K562 (cell line): ENCODE data around the gene GMEB2. TPM values are rescaled to one million over a fixed set of nuclear protein-coding genes. Genes with fewer than 3 reads are reported as not detected.
A peak's percentile ranks its signal among the peaks of the same experiment; 100 is the strongest.

Experiments
- BCOR ChIP-seq: fragments of 450-650 bp; IDR thresholded peaks from 2 replicates; pipeline ENCODE4 v1.6.1; 2016
- BRCA1 ChIP-seq, 2 experiments: fragments of 450-650 bp in 1 of 2; sonication (generic) in 1 of 2; formaldehyde crosslinking in 1 of 2; IDR thresholded peaks; 2 replicates each; pipeline versions ENCODE4 v1.5.0 to v1.6.1; 2017 to 2020; ENCODE audit warnings: mild to moderate bottlenecking in 1 of 2, missing genetic modification reagents in 1 of 2
- CBFB ChIP-seq: sonication (generic); formaldehyde crosslinking; IDR thresholded peaks from 2 replicates; pipeline ENCODE4 v1.4.0; 2020; ENCODE audit warnings: mild to moderate bottlenecking, missing genetic modification reagents
- CCNT2 ChIP-seq: IDR thresholded peaks from 2 replicates; pipeline ENCODE4 v1.6.1; 2011; ENCODE audit warnings: borderline replicate concordance, low read depth, mild to moderate bottlenecking, moderate library complexity, mixed read lengths, low read length; ENCODE audit not compliant: insufficient read length; ENCODE audit errors: extremely low read depth
- COPS2 ChIP-seq: fragments of 450-650 bp; conservative IDR thresholded peaks from 2 replicates; pipeline ENCODE4 v1.6.1; 2016; ENCODE audit warnings: mild to moderate bottlenecking, moderate library complexity
- HIVEP1 ChIP-seq: fragments of 250-450 bp; sonication (Bioruptor Pico); IDR thresholded peaks from 2 replicates; pipeline ENCODE4 v1.4.0; 2020; ENCODE audit warnings: mild to moderate bottlenecking
- KDM4B ChIP-seq, 2 experiments: fragments of 450-650 bp in 1 of 2; sonication (generic) in 1 of 2; IDR thresholded peaks; 2 replicates each; pipeline ENCODE4 v1.6.1; 2016 to 2017; ENCODE audit warnings: borderline replicate concordance in 2 of 2, antibody characterized with exemption in 1 of 2, low read depth in 1 of 2, mild to moderate bottlenecking in 1 of 2
- PCBP1 ChIP-seq: fragments of 200-400 bp; formaldehyde crosslinking; IDR thresholded peaks from 2 replicates; pipeline ENCODE4 v1.6.1; 2018; ENCODE audit warnings: mild to moderate bottlenecking, low read depth, low read length; ENCODE audit not compliant: poor library complexity, severe bottlenecking
- STAT5B ChIP-seq: fragments of 250-450 bp; sonication (Bioruptor Pico); IDR thresholded peaks from 2 replicates; pipeline ENCODE4 v1.8.0; 2021; ENCODE audit warnings: mild to moderate bottlenecking, inconsistent platforms
- TCF7L2 ChIP-seq: fragments of 150-350 bp; IDR thresholded peaks from 2 replicates; pipeline ENCODE4 v1.6.1; 2016; ENCODE audit warnings: low read depth, mild to moderate bottlenecking, low read length, moderate library complexity
- U2AF2 ChIP-seq: fragments of 200-400 bp; formaldehyde crosslinking; optimal IDR thresholded peaks from 2 replicates; pipeline ENCODE3; 2017; ENCODE audit warnings: low read depth, mild to moderate bottlenecking, low read length
- ZNF143 ChIP-seq: sonication (generic); formaldehyde crosslinking; IDR thresholded peaks from 2 replicates; pipeline ENCODE4 v1.9.0; 2022; ENCODE audit warnings: mild to moderate bottlenecking, missing genetic modification reagents
- ZNF586 ChIP-seq: fragments of 450-650 bp; formaldehyde crosslinking; conservative IDR thresholded peaks from 2 replicates; pipeline ENCODE4 v1.4.0; 2020; ENCODE audit warnings: mild to moderate bottlenecking, moderate library complexity
- ZZZ3 ChIP-seq: fragments of 450-650 bp; IDR thresholded peaks from 2 replicates; pipeline ENCODE4 v1.6.1; 2016; ENCODE audit warnings: antibody characterized with exemption, mild to moderate bottlenecking, moderate library complexity
- polyA plus RNA-seq, 8 experiments: library from polyadenylated mRNA; depleted of rRNA in 4 of 8; stranded (reverse) in 5 of 8; unstranded in 3 of 8; fragments of >200 nt; fragmentation: Nextera tagmentation in 2 of 8; fragmentation: Illumina TruSeq in 1 of 8; extraction: Ambion mirVana in 2 of 8; extraction: Trizol in 1 of 8; gene quantifications; 2 replicates each; pipeline versions ENCODE4 v1.2.1 to v1.2.3, GENCODE V29; 2011 to 2014; ENCODE audit warnings: inconsistent platforms in 1 of 8, missing spikeins in 1 of 8
- total RNA-seq, 7 experiments: library from RNA; depleted of rRNA in 6 of 7; stranded (reverse); fragments of >200 nt in 6 of 7; fragmentation: Illumina TruSeq in 2 of 7; extraction: Trizol in 2 of 7; gene quantifications; 2 replicates each; pipeline versions ENCODE4 v1.2.1 to v1.2.3, GENCODE V29; 2011 to 2021; ENCODE audit warnings: low replicate concordance in 1 of 7
- TF ChIP-seq, protein P1 (sequence below): sonication (generic); formaldehyde crosslinking; IDR thresholded peaks from 2 replicates; pipeline ENCODE4 v1.8.1; 2023; ENCODE audit warnings: mild to moderate bottlenecking, missing genetic modification reagents
- TF ChIP-seq, protein P2 (sequence below), 3 experiments: fragments of 200-800 bp in 1 of 3; fragments of 250-450 bp in 1 of 3; fragments of 450-650 bp in 1 of 3; sonication (Bioruptor Pico) in 1 of 3; sonication (Bioruptor generic) in 1 of 3; formaldehyde crosslinking in 1 of 3; IDR thresholded peaks; 2 replicates each; pipeline versions ENCODE4 v1.6.1 to v1.8.0; 2016 to 2022; ENCODE audit warnings: mild to moderate bottlenecking in 2 of 3, missing genetic modification characterization in 2 of 3, missing compliant biosample characterization in 1 of 3, moderate library complexity in 1 of 3
- TF ChIP-seq, protein P3 (sequence below): sonication (generic); formaldehyde crosslinking; IDR thresholded peaks from 2 replicates; pipeline ENCODE4 v1.8.0; 2022; ENCODE audit warnings: mild to moderate bottlenecking, missing genetic modification reagents, borderline replicate concordance
- TF ChIP-seq, protein P4 (sequence below): fragments of 250-450 bp; sonication (Bioruptor Pico); IDR thresholded peaks from 2 replicates; pipeline ENCODE4 v1.5.0; 2021

Gene GMEB2
- total and polyA plus RNA-seq, 9 of the 15 experiments (the other 6 are each of a cell fraction or from before 2014, with no cell fraction given), result 0.03 to 13.9 (median 6.3) TPM

DNA sequence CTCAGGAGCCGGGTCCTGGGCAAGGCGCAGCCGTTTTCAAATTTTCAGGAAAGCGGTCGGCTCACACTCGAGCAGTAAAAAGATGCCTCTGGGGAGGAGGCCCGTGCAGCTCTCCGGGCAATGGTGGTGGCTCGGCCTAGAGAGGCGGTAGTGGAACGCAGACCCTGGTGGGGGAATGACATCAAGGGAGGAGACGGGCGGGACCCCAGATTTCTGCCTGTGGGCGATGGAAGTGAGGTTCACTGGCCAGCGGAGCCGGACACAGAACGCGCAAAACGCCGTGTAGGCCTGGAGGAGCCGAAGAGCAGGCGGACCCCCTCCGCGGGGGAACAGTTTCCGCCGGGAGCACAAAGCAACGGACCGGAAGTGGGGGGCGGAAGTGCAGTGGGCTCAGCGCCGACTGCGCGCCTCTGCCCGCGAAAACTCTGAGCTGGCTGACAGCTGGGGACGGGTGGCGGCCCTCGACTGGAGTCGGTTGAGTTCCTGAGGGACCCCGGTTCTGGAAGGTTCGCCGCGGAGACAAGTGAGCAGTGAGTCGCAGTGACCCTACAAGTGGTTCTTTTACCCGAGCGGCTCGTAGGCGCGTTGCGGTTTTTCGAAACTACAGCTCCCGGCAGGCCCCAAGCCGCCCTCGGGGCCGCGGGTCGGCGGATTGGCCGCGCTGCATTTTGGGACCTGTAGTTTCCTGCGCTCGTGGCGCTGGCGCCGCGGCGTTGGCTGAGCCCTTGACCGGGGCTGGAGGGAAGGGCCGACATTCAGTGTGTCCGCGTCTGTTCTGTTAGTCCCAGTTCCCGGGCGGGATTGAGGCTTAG is 31.2 kb upstream of the GMEB2 start, which contains the start of gene RTEL1 (continued):
- TF ChIP-seq ZZZ3, result no peak; the same call in 1 of the 2 replicates
- TF ChIP-seq CBFB (CRISPR knock-in tag), result peak; percentile 80; the same call in 1 of the 2 replicates
- peak in 1 of 2 experiments; percentile 98; a peak in 2 of 4 replicates for TF ChIP-seq KDM4B (IDR thresholded peaks at IDR 0.05; ENCODE audit: borderline replicate concordance in 2 of 2, low read depth in 1 of 2)
- TF ChIP-seq BRCA1 (IDR thresholded peaks at IDR 0.05), result no peak
- no peak for TF ChIP-seq BRCA1 (CRISPR knock-in tag; IDR thresholded peaks at IDR 0.05)
- TF ChIP-seq STAT5B (CRISPR knock-in tag), result no peak
- TF ChIP-seq TCF7L2, result 0 out of 2 replicates have a peak, but pooled peaks have one; percentile 5
- TF ChIP-seq, protein P1, sequence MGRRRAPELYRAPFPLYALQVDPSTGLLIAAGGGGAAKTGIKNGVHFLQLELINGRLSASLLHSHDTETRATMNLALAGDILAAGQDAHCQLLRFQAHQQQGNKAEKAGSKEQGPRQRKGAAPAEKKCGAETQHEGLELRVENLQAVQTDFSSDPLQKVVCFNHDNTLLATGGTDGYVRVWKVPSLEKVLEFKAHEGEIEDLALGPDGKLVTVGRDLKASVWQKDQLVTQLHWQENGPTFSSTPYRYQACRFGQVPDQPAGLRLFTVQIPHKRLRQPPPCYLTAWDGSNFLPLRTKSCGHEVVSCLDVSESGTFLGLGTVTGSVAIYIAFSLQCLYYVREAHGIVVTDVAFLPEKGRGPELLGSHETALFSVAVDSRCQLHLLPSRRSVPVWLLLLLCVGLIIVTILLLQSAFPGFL (CRISPR knock-in tag), result no peak
- TF ChIP-seq, protein P2, sequence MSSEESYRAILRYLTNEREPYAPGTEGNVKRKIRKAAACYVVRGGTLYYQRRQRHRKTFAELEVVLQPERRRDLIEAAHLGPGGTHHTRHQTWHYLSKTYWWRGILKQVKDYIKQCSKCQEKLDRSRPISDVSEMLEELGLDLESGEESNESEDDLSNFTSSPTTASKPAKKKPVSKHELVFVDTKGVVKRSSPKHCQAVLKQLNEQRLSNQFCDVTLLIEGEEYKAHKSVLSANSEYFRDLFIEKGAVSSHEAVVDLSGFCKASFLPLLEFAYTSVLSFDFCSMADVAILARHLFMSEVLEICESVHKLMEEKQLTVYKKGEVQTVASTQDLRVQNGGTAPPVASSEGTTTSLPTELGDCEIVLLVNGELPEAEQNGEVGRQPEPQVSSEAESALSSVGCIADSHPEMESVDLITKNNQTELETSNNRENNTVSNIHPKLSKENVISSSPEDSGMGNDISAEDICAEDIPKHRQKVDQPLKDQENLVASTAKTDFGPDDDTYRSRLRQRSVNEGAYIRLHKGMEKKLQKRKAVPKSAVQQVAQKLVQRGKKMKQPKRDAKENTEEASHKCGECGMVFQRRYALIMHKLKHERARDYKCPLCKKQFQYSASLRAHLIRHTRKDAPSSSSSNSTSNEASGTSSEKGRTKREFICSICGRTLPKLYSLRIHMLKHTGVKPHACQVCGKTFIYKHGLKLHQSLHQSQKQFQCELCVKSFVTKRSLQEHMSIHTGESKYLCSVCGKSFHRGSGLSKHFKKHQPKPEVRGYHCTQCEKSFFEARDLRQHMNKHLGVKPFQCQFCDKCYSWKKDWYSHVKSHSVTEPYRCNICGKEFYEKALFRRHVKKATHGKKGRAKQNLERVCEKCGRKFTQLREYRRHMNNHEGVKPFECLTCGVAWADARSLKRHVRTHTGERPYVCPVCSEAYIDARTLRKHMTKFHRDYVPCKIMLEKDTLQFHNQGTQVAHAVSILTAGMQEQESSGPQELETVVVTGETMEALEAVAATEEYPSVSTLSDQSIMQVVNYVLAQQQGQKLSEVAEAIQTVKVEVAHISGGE (CRISPR knock-in tag; IDR thresholded peaks at IDR 0.05), result peak; percentile 99 to 100 (median 99)
- TF ChIP-seq, protein P3, sequence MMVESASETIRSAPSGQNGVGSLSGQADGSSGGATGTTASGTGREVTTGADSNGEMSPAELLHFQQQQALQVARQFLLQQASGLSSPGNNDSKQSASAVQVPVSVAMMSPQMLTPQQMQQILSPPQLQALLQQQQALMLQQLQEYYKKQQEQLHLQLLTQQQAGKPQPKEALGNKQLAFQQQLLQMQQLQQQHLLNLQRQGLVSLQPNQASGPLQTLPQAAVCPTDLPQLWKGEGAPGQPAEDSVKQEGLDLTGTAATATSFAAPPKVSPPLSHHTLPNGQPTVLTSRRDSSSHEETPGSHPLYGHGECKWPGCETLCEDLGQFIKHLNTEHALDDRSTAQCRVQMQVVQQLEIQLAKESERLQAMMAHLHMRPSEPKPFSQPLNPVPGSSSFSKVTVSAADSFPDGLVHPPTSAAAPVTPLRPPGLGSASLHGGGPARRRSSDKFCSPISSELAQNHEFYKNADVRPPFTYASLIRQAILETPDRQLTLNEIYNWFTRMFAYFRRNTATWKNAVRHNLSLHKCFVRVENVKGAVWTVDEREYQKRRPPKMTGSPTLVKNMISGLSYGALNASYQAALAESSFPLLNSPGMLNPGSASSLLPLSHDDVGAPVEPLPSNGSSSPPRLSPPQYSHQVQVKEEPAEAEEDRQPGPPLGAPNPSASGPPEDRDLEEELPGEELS (CRISPR knock-in tag), result peak; percentile 27; the same call in 1 of the 2 replicates
- TF ChIP-seq U2AF2, result no peak
- TF ChIP-seq, protein P4, sequence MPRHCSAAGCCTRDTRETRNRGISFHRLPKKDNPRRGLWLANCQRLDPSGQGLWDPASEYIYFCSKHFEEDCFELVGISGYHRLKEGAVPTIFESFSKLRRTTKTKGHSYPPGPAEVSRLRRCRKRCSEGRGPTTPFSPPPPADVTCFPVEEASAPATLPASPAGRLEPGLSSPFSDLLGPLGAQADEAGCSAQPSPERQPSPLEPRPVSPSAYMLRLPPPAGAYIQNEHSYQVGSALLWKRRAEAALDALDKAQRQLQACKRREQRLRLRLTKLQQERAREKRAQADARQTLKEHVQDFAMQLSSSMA (CRISPR knock-in tag), result no peak
- TF ChIP-seq ZNF143 (CRISPR knock-in tag), result peak; percentile 98
- peak; percentile 84 for TF ChIP-seq PCBP1
- TF ChIP-seq BCOR, result peak; percentile 42; the same call in 1 of the 2 replicates
- no peak for TF ChIP-seq COPS2
- TF ChIP-seq CCNT2, result no peak
- TF ChIP-seq HIVEP1, result 0 out of 2 replicates have a peak, but pooled peaks have one; percentile 71
- no peak for TF ChIP-seq ZNF586 (CRISPR knock-in tag)
